ENCODE measurements around the gene UST.

DNA sequence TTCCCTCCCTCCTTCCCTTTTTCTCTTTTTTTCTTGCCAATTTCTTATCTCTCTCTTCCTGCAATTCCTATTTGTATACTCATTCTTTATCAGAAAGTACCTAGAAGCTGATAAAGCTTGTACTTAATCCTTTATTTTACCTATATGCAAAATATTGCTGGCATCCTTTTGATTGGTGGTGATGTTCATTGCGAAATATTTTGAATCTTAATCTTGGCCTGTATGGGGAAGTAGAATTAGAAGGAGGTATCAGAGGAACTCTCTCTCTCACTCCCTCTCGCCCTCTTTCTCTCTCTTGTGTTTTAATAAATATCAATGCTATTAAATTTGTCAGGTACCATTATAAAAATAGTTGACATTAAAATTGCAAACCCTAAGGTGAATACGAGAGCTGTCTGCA lies 52.8 kb downstream of the UST start:
- TF ChIP-seq CTCF (IDR thresholded peaks at IDR 0.05) (no peak), ZFX (IDR thresholded peaks at IDR 0.05; ENCODE audit: borderline replicate concordance) (no peak)
